ENCODE results near the gene CEMIP. TPM values are rescaled to one million over a fixed set of nuclear protein-coding genes. Genes with fewer than 3 reads are reported as not detected.

The CEMIP gene
- total RNA-seq, 1 donor: 687 TPM

DNA sequence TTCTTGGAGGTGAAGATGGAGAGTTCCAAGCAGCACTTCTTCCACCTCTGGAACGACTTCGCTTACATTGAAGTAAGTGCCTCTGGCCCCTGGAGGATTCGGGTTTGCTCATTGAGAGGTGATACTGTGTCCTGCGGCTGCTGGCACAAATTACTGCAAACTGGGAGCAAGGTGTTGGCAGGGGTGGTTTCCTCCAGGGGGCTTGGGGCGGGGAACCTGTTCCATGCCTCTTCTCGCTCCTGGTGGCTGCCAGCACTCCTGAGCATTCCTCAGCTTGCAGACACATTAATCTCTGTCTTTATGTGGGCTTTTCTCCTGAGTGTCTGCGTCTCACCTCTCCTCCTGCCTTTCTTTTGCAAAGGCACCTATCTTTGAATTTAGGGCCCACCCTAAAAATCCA lies 163.1 kb downstream of the CEMIP start:
- TF ChIP-seq, protein P1, sequence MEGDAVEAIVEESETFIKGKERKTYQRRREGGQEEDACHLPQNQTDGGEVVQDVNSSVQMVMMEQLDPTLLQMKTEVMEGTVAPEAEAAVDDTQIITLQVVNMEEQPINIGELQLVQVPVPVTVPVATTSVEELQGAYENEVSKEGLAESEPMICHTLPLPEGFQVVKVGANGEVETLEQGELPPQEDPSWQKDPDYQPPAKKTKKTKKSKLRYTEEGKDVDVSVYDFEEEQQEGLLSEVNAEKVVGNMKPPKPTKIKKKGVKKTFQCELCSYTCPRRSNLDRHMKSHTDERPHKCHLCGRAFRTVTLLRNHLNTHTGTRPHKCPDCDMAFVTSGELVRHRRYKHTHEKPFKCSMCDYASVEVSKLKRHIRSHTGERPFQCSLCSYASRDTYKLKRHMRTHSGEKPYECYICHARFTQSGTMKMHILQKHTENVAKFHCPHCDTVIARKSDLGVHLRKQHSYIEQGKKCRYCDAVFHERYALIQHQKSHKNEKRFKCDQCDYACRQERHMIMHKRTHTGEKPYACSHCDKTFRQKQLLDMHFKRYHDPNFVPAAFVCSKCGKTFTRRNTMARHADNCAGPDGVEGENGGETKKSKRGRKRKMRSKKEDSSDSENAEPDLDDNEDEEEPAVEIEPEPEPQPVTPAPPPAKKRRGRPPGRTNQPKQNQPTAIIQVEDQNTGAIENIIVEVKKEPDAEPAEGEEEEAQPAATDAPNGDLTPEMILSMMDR (IDR thresholded peaks at IDR 0.05; ENCODE audit: extremely low read depth, low read depth, low read length): no peak
- Histone ChIP-seq H3K4me3 (ENCODE audit: insufficient read depth, low read length) (no peak overlapping the region), H3K4me2 (ENCODE audit: insufficient read depth, low read length) (no peak overlapping the region), H3K27me3 (ENCODE audit: insufficient read depth, low read length) (no peaks in the 10 kb centered on the region), H3K9me3 (ENCODE audit: low read depth, low read length) (no peaks in the 10 kb centered on the region), H3K36me3 (ENCODE audit: insufficient read depth, low read length) (peaks cover 94% of the 10 kb centered on the region), H2AFZ (ENCODE audit: low read length) (no peak overlapping the region), H4K20me1 (ENCODE audit: insufficient read depth, low read length) (peaks cover 21% of the 10 kb centered on the region), H3K79me2 (ENCODE audit: insufficient read depth, low read length) (no peaks in the 10 kb centered on the region), H3K4me1 (ENCODE audit: insufficient read depth, low read length) (peaks cover 5% of the 10 kb centered on the region), H3K27ac (ENCODE audit: low read depth, low read length) (no peak overlapping the region)
- no peak for DNase-seq (ENCODE audit: insufficient read length, low spot score, missing footprints)

DNA sequence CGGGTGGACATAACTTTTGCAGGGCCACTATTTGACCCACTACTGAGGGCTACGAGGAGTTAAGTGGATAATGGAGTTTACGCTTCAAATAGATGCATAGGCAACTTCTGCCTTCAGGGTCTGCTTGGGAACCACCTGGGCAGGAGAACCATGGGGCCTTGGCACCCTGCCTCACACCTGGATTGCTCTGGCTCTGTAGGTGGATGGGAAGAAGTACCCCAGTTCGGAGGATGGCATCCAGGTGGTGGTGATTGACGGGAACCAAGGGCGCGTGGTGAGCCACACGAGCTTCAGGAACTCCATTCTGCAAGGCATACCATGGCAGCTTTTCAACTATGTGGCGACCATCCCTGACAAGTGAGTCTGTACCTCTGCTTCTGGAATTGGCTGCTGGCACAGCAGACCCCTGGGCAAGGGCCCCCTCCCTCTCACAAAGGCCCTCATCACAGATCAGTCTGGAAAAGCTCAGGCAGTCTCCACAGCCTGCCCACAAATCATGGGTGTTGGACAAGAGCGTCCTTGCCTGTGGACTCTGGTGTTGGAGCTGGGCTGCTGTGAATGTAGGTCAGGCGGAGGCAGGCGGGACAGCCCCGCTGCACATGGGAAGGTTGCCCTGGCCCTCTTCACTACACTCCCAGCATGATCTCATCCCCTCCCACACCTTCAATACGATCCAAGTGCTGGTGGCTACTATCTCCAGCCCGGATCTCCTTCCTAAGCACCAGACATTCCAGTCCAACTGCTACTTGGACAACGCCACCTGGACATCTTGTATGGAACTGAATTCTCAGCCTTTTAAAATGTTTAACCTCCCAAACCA lies 163.8 kb downstream of the CEMIP start:
- TF ChIP-seq, protein P1 (IDR thresholded peaks at IDR 0.05; ENCODE audit: extremely low read depth, low read depth, low read length): no peak
- Histone ChIP-seq H4K20me1 (ENCODE audit: insufficient read depth, low read length) (peaks cover 21% of the 10 kb centered on the region), H3K36me3 (ENCODE audit: insufficient read depth, low read length) (peaks cover 94% of the 10 kb centered on the region), H3K4me3 (ENCODE audit: insufficient read depth, low read length) (no peak overlapping the region), H3K27ac (ENCODE audit: low read depth, low read length) (peak overlapping the region; percentile 30), H3K4me2 (ENCODE audit: insufficient read depth, low read length) (no peak overlapping the region), H2AFZ (ENCODE audit: low read length) (no peak overlapping the region), H3K9me3 (ENCODE audit: low read depth, low read length) (no peaks in the 10 kb centered on the region), H3K79me2 (ENCODE audit: insufficient read depth, low read length) (no peaks in the 10 kb centered on the region), H3K4me1 (ENCODE audit: insufficient read depth, low read length) (peaks cover 5% of the 10 kb centered on the region), H3K27me3 (ENCODE audit: insufficient read depth, low read length) (no peaks in the 10 kb centered on the region)
- DNase-seq (ENCODE audit: insufficient read length, low spot score, missing footprints): peak; percentile 82

DNA sequence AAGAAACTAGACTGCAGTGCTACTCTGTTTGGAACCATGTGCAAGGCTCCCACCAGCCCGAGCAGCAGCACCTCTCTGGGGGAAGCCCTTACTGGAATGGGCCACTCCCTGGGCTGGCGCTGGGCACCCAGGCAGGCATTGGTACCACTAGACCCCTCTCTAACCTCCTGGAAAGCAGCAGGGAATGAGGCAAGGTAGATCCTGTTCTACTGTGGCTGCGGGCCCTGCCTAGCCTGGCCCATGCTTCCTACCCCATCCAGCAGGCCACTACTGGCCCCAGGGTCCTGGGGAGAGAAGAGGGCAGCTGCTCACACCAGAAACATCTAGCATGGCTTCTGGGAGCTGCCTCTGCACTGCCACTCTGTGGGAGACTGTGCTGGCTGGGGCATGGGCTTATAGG lies 165.6 kb downstream of the CEMIP start:
- Histone ChIP-seq H3K4me1 (ENCODE audit: insufficient read depth, low read length) (peaks cover 5% of the 10 kb centered on the region), H3K4me3 (ENCODE audit: insufficient read depth, low read length) (no peak overlapping the region), H4K20me1 (ENCODE audit: insufficient read depth, low read length) (peaks cover 23% of the 10 kb centered on the region), H3K27ac (ENCODE audit: low read depth, low read length) (peak overlapping the region; percentile 0), H3K36me3 (ENCODE audit: insufficient read depth, low read length) (peaks cover 98% of the 10 kb centered on the region), H2AFZ (ENCODE audit: low read length) (no peak overlapping the region), H3K27me3 (ENCODE audit: insufficient read depth, low read length) (no peaks in the 10 kb centered on the region), H3K79me2 (ENCODE audit: insufficient read depth, low read length) (no peaks in the 10 kb centered on the region), H3K9me3 (ENCODE audit: low read depth, low read length) (no peaks in the 10 kb centered on the region), H3K4me2 (ENCODE audit: insufficient read depth, low read length) (no peak overlapping the region)
- TF ChIP-seq, protein P1 (IDR thresholded peaks at IDR 0.05; ENCODE audit: extremely low read depth, low read depth, low read length): no peak
- DNase-seq (ENCODE audit: insufficient read length, low spot score, missing footprints): no peak

DNA sequence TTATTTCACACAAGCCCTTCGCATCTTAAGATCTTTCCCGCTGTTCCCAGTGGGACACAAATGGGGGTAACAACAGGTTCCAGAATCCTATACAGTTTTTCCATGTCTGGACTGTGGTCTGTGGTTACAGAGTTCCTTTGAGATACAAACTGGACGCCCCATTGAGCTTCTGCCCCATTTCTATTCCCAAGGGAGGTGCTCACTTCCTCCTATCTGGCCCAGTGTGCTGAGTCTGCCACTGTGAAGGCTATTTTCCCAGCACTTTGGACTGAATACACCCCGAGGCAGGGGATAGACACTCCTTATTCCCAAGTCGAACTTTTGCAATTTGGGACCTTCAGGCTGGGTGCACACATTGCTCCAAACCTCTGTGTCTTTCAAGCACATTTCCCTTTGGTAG lies 166.4 kb downstream of the CEMIP start:
- H3K36me3 ChIP-seq (ENCODE audit: insufficient read depth, low read length): peaks cover 98% of the 10 kb centered on the region
- no peaks in the 10 kb centered on the region for H3K9me3 ChIP-seq (ENCODE audit: low read depth, low read length)
- H2AFZ ChIP-seq (ENCODE audit: low read length): no peak overlapping the region
- TF ChIP-seq, protein P1 (IDR thresholded peaks at IDR 0.05; ENCODE audit: extremely low read depth, low read depth, low read length): no peak
- peaks cover 5% of the 10 kb centered on the region for H3K4me1 ChIP-seq (ENCODE audit: insufficient read depth, low read length)
- H4K20me1 ChIP-seq (ENCODE audit: insufficient read depth, low read length): peaks cover 20% of the 10 kb centered on the region
- no peaks in the 10 kb centered on the region for H3K27me3 ChIP-seq (ENCODE audit: insufficient read depth, low read length)
- H3K4me2 ChIP-seq (ENCODE audit: insufficient read depth, low read length): no peak overlapping the region
- H3K79me2 ChIP-seq (ENCODE audit: insufficient read depth, low read length): no peaks in the 10 kb centered on the region
- no peak for DNase-seq (ENCODE audit: insufficient read length, low spot score, missing footprints)
- H3K4me3 ChIP-seq (ENCODE audit: insufficient read depth, low read length): no peak overlapping the region
- no peak overlapping the region for H3K27ac ChIP-seq (ENCODE audit: low read depth, low read length)
